Prostate gland (tissue), 2 donors: Measurements from ENCODE around the gene SUMF1. TPM values are rescaled to one million over a fixed set of nuclear protein-coding genes. Genes with fewer than 3 reads are reported as not detected.

Source experiments
- DNase-seq: peaks from one replicate; pipeline ENCODE4 v3.0.0-alpha.2; 2019; ENCODE audit warnings: low spot score
- H3K27ac ChIP-seq, 2 donors: fragments of 200-600 bp; sonication (generic); 2 replicates each; pipeline ENCODE4 v1.5.1; 2017 to 2019
- H3K27me3 ChIP-seq: fragments of 200-600 bp; sonication (generic); replicated peaks from 2 replicates; pipeline ENCODE4 v1.5.1; 2019; ENCODE audit not compliant: insufficient read depth
- H3K36me3 ChIP-seq, 2 donors: fragments of 200-600 bp; sonication (generic); 1 replicate in 1 of 2; 2 replicates in 1 of 2; pipeline versions ENCODE4 v1.5.1 to v1.8.1; 2017 to 2019
- H3K4me1 ChIP-seq: fragments of 200-600 bp; sonication (generic); replicated peaks from 2 replicates; pipeline ENCODE4 v1.5.1; 2019
- H3K4me3 ChIP-seq, 2 donors: fragments of 200-600 bp; sonication (generic); 2 replicates each; pipeline ENCODE4 v1.5.1; 2017 to 2019
- H3K9me3 ChIP-seq: fragments of 200-600 bp; sonication (generic); 2 replicates; pipeline ENCODE4 v1.5.1; 2017
- POLR2A ChIP-seq: fragments of 450-650 bp; IDR thresholded peaks from one replicate; pipeline ENCODE4 v1.6.1; 2016; ENCODE audit warnings: antibody characterized with exemption, mild to moderate bottlenecking
- POLR2AphosphoS5 ChIP-seq: sonication (generic); formaldehyde crosslinking; IDR thresholded peaks from one replicate; pipeline ENCODE4 v1.6.1; 2017; ENCODE audit warnings: antibody characterized with exemption
- WGBS: methylation state at CpG from one replicate; pipeline ENCODE4 v1.1.5; 2018; 5-methylcytosine and 5-hydroxymethylcytosine counted together
- intact Hi-C: fragments of 100-400 bp; cut with DNase I; formaldehyde crosslinking; loops from one replicate; pipeline ENCODE4 v1.14.2; 2022
- total RNA-seq, 2 donors: library from RNA; depleted of rRNA; stranded (reverse); fragments of >200 nt; gene quantifications; one replicate each; pipeline ENCODE4 v1.1.0, GENCODE V29; 2016
- TF ChIP-seq, protein P1 (sequence below), 4 experiments: fragments of 200-600 bp in 2 of 4; fragments of 450-650 bp in 2 of 4; sonication (generic) in 2 of 4; IDR thresholded peaks; 1 replicate in 3 of 4; 2 replicates in 1 of 4; pipeline ENCODE4 v1.5.1; 2016 to 2019; ENCODE audit warnings: antibody characterized with exemption in 4 of 4, mild to moderate bottlenecking in 2 of 4, moderate library complexity in 2 of 4

SUMF1 gene
- total RNA-seq, 2 donors from 2014 or later = 58.5 to 59.1 TPM

DNA sequence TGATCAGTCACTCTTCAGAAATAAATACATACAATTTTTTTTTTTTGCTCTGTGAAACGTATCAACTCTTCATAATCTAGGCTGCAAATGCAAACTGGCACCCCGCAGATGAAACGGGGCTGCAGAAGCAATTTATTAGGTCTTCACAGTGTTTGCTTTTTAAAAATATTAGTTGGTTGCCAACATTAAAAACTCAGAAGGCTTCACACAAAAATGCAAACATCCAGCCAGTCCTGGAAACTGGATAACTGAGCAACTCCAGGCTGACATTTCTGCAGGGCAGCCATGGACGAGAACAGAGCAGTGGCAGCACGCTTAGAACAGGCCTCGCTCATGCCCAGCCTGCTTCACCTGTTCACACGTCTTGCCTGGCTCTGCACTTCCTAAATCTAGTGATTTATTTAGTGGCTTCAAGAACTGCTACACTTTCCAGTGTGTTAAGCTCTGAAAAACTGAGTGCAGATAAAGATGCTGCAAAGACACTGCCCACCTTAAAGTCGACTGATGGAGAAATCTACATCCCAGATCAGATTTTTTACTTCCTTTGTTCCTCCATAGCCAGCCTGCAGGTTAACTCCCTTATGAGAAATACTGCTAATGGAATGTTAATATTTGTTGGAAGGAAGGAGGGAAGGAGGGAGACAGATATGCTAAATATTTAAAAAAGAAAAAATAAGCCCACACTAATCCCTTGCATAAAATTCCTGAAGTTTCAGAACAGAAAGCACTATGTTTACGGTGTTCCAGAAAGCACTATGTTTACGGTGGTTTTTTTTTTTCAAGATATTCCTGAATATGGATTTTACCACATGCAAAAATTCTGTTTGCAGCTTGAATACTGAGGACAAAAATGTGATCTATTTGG lies 110.3 kb downstream of the SUMF1 start:
- H3K27me3 ChIP-seq = no peaks in the 10 kb centered on the region
- no peak overlapping the region for H3K27ac ChIP-seq
- TF ChIP-seq POLR2AphosphoS5 = no peak
- TF ChIP-seq, protein P1, sequence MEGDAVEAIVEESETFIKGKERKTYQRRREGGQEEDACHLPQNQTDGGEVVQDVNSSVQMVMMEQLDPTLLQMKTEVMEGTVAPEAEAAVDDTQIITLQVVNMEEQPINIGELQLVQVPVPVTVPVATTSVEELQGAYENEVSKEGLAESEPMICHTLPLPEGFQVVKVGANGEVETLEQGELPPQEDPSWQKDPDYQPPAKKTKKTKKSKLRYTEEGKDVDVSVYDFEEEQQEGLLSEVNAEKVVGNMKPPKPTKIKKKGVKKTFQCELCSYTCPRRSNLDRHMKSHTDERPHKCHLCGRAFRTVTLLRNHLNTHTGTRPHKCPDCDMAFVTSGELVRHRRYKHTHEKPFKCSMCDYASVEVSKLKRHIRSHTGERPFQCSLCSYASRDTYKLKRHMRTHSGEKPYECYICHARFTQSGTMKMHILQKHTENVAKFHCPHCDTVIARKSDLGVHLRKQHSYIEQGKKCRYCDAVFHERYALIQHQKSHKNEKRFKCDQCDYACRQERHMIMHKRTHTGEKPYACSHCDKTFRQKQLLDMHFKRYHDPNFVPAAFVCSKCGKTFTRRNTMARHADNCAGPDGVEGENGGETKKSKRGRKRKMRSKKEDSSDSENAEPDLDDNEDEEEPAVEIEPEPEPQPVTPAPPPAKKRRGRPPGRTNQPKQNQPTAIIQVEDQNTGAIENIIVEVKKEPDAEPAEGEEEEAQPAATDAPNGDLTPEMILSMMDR (IDR thresholded peaks at IDR 0.05) = no peak
- TF ChIP-seq POLR2A = no peak
- H3K4me3 ChIP-seq = no peak overlapping the region
- no peaks in the 10 kb centered on the region for H3K36me3 ChIP-seq
- H3K9me3 ChIP-seq = no peaks in the 10 kb centered on the region
- WGBS = 37% methylated on average over 10 of the region's 10 CpGs
- intact Hi-C loops = no loop called here
- no peaks in the 10 kb centered on the region for H3K4me1 ChIP-seq
- no peak for DNase-seq

DNA sequence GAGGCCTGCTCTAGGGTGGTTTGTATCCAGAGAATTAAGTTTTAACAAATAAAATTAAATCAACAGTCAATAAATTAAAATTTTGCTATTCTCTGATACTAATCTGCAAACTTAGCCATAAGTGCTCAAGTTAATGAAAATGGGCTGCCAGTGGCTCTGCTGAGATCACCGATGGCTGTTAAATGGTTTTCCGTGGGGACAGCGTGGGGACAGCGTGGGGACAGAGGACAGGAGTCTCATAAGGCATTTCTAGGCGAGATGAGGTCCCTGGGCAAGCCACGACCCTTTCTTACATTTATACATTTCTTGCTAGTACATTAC lies 110.9 kb downstream of the SUMF1 start:
- H3K4me1 ChIP-seq = no peaks in the 10 kb centered on the region
- H3K27ac ChIP-seq = no peak overlapping the region
- no peaks in the 10 kb centered on the region for H3K27me3 ChIP-seq
- no peak overlapping the region for H3K4me3 ChIP-seq
- 70% methylated on average over 6 of the region's 6 CpGs for WGBS
- no peaks in the 10 kb centered on the region for H3K36me3 ChIP-seq
- no peaks in the 10 kb centered on the region for H3K9me3 ChIP-seq
- intact Hi-C loops = no loop called here
- DNase-seq = no peak
- TF ChIP-seq POLR2AphosphoS5 (no peak), POLR2A (no peak)
- TF ChIP-seq, protein P1 (IDR thresholded peaks at IDR 0.05) = no peak

DNA sequence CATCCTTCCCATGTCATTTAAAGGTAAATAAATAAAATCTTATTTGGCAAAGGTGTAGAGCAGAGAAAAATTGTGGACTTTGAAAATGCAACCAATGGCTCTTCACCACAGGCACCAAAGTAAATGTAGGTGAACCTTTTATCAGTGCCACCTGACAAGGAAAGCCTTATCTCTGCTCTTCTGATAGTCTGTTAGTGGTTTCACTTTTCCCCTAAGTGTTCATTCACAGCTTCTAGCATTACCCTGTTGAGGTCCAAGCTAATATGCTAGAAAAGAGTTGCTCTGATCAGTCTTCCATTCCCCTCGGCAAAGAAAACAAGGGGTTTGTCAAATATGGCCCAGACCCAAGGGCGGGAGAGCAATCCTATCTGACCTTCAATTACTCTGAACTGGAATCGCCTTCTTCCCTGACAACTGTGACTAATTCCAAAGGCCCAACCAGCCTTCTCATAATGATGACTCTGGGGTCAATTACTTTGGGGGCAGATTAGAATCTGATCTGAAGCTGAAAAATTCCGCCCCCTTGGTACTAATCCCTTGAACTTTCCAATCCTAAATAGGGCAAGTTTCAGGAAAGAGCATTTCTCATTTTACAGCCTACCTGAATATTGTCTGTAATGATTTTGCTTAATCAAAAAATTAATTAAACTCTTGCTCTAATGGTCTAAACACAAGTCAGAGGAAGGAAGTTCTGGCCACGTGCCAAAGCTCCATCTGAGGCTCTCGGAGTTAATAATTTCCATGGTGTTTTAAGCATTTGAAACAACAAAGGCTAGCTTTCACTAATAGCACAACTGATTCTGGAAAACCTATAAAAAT lies 111.5 kb downstream of the SUMF1 start:
- intact Hi-C loops = no loop called here
- DNase-seq = no peak
- no peak overlapping the region for H3K27ac ChIP-seq
- H3K4me3 ChIP-seq = no peak overlapping the region
- no peaks in the 10 kb centered on the region for H3K9me3 ChIP-seq
- no peaks in the 10 kb centered on the region for H3K27me3 ChIP-seq
- no peaks in the 10 kb centered on the region for H3K36me3 ChIP-seq
- TF ChIP-seq POLR2A = no peak
- TF ChIP-seq POLR2AphosphoS5 = no peak
- TF ChIP-seq, protein P1 (IDR thresholded peaks at IDR 0.05) = no peak
- WGBS = 49% methylated on average over 6 of the region's 6 CpGs
- H3K4me1 ChIP-seq = no peaks in the 10 kb centered on the region

DNA sequence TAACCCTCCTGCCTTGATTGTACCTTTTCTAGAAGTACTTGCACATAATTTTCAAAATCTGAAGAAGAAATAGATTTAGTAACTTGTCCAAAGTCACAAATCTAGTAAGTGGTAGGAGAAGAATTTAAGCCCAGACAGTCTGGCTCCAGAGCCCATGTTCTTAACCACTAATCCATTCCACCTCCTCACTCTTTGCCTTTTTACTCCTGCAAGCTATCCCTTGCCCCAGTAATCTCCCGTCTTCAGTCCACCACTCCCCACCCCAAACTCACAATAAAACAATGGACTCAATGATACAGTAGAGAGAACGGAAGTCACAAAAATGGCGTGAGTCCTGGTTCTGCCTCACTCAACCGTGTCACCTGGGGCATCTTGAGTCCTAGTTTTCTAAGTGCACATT lies 115.2 kb downstream of the SUMF1 start:
- 89% methylated on average over 4 of the region's 4 CpGs for WGBS
- H3K4me1 ChIP-seq = no peaks in the 10 kb centered on the region
- no peaks in the 10 kb centered on the region for H3K36me3 ChIP-seq
- peak overlapping the region in 1 of 2 donors; percentile 43 for H3K27ac ChIP-seq
- TF ChIP-seq, protein P1 (IDR thresholded peaks at IDR 0.05) = no peak
- no peak for TF ChIP-seq POLR2A
- TF ChIP-seq POLR2AphosphoS5 = no peak
- H3K9me3 ChIP-seq = no peaks in the 10 kb centered on the region
- DNase-seq = no peak
- no peaks in the 10 kb centered on the region for H3K27me3 ChIP-seq
- H3K4me3 ChIP-seq = no peak overlapping the region
- intact Hi-C loops = loop anchor here (2.0 to 5.0 kb wide), 3 partner anchors 140 to 280 kb away; partner anchors contain the start of gene ITPR1
